Medulla oblongata (tissue), 1 donor: ENCODE measurements around the gene TBX19.

Source experiments
- DNase-seq: peaks from one replicate; pipeline ENCODE4 v3.0.0-alpha.2; 2015; ENCODE audit errors: extremely low spot score

The TBX19 gene

DNA sequence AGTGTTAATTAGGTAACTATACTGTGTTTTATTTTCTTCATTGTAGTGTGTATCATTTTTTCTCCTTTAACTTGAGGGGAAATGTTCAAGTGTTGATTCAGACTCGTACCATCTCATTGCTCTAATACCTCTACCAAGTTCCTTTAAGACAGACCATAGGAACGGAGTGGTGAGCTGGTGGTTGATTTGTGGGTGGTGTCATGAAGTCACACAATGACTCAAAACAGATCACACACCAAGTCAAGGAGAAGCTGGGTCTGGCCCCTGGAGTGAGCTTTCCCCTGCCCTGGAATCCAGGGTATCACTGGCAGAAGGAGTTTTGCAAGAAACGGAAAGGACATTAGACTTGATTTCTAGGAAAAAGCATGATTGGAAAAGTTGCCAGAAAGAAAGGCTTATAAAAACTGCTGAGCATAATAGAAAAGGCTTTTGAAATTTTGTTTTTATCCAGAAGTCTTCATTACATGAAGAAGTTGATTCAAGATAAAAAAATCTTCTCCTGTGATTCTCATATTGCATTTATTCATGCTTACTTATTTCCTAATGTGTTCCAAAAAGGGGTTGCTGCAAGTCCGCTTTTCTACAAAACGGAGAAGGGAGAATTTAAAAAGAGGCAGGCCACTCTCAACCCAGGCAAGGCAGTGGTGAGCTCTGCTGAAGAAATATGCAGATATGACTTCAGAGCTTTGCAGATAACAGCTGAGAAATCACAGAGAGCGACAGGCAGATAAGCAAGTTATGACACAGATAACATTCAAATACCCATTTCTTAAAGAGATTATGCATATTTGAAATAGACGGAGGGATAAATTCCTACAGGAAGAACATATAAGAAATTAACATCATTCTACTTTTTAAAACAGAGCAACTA is 79.7 kb downstream of the TBX19 start:
- DNase-seq, result no peak

DNA sequence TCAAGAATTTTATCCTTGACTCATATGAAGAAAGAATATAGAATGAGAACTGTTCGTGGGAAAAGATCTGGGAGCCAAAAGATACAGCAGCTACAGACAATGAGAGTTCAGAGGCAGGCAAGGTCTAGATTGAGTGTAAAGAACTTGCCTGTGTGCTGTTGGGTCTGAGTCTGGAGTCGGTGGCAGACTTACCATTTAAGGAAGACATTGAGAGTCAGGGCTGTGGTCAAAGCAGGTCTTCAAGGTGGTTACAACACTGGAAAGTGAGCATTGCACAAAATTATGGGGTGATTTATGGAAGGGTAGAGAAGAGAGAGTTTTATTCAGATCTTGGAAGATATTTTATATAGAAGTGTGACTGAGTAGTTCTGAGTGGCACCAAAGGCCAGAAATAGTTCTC is 80.6 kb downstream of the TBX19 start:
- DNase-seq, result no peak

DNA sequence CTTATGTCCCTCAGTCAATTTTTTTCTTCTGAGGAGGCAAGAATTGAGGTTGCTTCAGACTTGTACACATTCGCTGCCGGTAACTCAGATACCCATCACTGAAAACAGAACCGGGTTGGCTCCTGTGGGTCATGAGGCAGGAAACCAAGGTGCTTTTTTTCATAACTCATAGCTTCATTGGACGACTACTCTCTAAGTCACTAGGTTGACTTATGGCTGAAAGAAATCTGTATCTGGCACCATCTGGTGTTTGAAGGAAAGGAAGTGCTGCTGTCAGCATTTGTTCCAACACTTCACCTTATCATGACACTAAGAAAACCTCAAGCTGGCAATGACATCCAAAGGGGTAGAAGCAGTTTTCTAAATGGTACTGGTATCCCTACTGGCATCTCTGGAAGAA is 82.3 kb downstream of the TBX19 start:
- DNase-seq, result no peak
